ENCODE results near the gene ST3GAL4. TPM values are rescaled to one million over a fixed set of nuclear protein-coding genes. Genes with fewer than 3 reads are reported as not detected.

The ST3GAL4 gene
- total and polyA plus RNA-seq, 3 donors from 2014 or later: 102 to 221 (median 212) TPM

GRCh38 chr11:126310200-126310991 lies 45.1 kb upstream of the ST3GAL4 start:
- DNase-seq: peak; percentile 90
- H3K27ac ChIP-seq: peak overlapping the region in 1 of 2 donors; percentile 11
- TF ChIP-seq POLR2A (IDR thresholded peaks at IDR 0.05): no peak
- TF ChIP-seq CTCF (IDR thresholded peaks at IDR 0.05): peak; percentile 85 to 88 (median 86)
- H3K4me3 ChIP-seq: no peak overlapping the region
- no peaks in the 10 kb centered on the region for H3K36me3 ChIP-seq (ENCODE audit: low read depth, missing control alignments)
- H3K27me3 ChIP-seq: no peaks in the 10 kb centered on the region
- intact Hi-C loops (cut with DNase I; ENCODE audit: low total_unique reads): loop anchor here (10.0 kb wide), 1 partner anchor 124 kb away; no protein-coding TSS in a partner anchor
- H3K4me1 ChIP-seq: peaks cover 10% of the 10 kb centered on the region
- WGBS, 2 donors: 53 to 60% methylated on average over 12 of the region's 12 CpGs
- no peaks in the 10 kb centered on the region for H3K9me3 ChIP-seq

GRCh38 chr11:126310992-126311310 lies 44.5 kb upstream of the ST3GAL4 start:
- WGBS, 2 donors: 55 to 72% methylated on average over 6 of the region's 6 CpGs
- intact Hi-C loops (cut with DNase I; ENCODE audit: low total_unique reads): loop anchor here (10.0 kb wide), 1 partner anchor 124 kb away; no protein-coding TSS in a partner anchor

GRCh38 chr11:126311401-126312291 lies 43.8 kb upstream of the ST3GAL4 start:
- intact Hi-C loops (cut with DNase I; ENCODE audit: low total_unique reads): loop anchor here (10.0 kb wide), 1 partner anchor 123 kb away; no protein-coding TSS in a partner anchor
- Histone ChIP-seq H3K27ac (no peak overlapping the region), H3K4me3 (no peak overlapping the region), H3K9me3 (no peaks in the 10 kb centered on the region), H3K27me3 (no peaks in the 10 kb centered on the region), H3K36me3 (ENCODE audit: low read depth, missing control alignments) (no peaks in the 10 kb centered on the region), H3K4me1 (peaks cover 10% of the 10 kb centered on the region)
- TF ChIP-seq CTCF (IDR thresholded peaks at IDR 0.05) (no peak), POLR2A (IDR thresholded peaks at IDR 0.05) (no peak)
- DNase-seq: no peak
- WGBS, 2 donors: 86% methylated on average over 14 of the region's 14 CpGs

More at GRCh38 chr11:126310992-126311310, 44.5 kb upstream of the ST3GAL4 start:
- H3K36me3 ChIP-seq (ENCODE audit: low read depth, missing control alignments): no peaks in the 10 kb centered on the region
- H3K4me1 ChIP-seq: peaks cover 10% of the 10 kb centered on the region
- DNase-seq: no peak
- no peaks in the 10 kb centered on the region for H3K9me3 ChIP-seq
- no peak for TF ChIP-seq POLR2A (IDR thresholded peaks at IDR 0.05)
- TF ChIP-seq CTCF (IDR thresholded peaks at IDR 0.05): no peak
- peak overlapping the region in 1 of 2 donors; percentile 11 for H3K27ac ChIP-seq
- H3K27me3 ChIP-seq: no peaks in the 10 kb centered on the region
- H3K4me3 ChIP-seq: no peak overlapping the region

GRCh38 chr11:126312961-126313360 lies 42.5 kb upstream of the ST3GAL4 start:
- H3K9me3 ChIP-seq: no peaks in the 10 kb centered on the region
- intact Hi-C loops (cut with DNase I; ENCODE audit: low total_unique reads): loop anchor here (10.0 kb wide), 1 partner anchor 122 kb away; no protein-coding TSS in a partner anchor
- H3K27me3 ChIP-seq: no peaks in the 10 kb centered on the region
- 69 to 77% methylated on average over 8 of the region's 8 CpGs for WGBS, 2 donors
- H3K27ac ChIP-seq: no peak overlapping the region
- no peak for DNase-seq
- peaks cover 17% of the 10 kb centered on the region for H3K4me1 ChIP-seq
- TF ChIP-seq POLR2A (IDR thresholded peaks at IDR 0.05): no peak
- no peak for TF ChIP-seq CTCF (IDR thresholded peaks at IDR 0.05)
- H3K36me3 ChIP-seq (ENCODE audit: low read depth, missing control alignments): no peaks in the 10 kb centered on the region
- no peak overlapping the region for H3K4me3 ChIP-seq

All from testis (tissue), 3 donors.